Measurements from ENCODE around the gene MLEC. TPM values are rescaled to one million over a fixed set of nuclear protein-coding genes. Genes with fewer than 3 reads are reported as not detected.
A peak's percentile ranks its signal among the peaks of the same experiment; 100 is the strongest.

MLEC gene
- total and polyA plus RNA-seq, 3 donors from 2014 or later, result 93.2 to 130 (median 104) TPM

DNA sequence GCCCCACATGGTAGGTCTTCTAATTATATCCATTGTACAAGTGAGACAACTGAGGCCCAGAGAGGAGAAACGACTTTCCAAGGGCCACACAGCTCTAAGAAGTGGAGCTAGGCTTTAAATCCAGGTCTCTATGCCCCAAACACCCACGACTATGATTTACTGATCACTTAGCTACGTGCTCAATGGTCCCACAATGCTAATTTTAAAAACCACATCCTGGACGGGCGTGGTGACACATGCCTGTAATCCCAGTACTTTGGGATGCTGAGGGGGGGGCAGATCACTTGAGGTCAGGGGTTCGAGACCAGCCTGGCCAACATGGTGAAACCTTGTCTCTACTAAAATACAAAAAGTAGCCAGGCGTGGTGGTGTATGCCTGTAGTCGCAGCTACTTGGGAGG is 8.4 kb upstream of the MLEC start:
- intact Hi-C loops (cut with DNase I; ENCODE audit: low total_unique reads), result no loop called here
- H3K27ac ChIP-seq, result no peak overlapping the region
- WGBS, 2 donors, result 74 to 81% methylated on average over 8 of the region's 8 CpGs

DNA sequence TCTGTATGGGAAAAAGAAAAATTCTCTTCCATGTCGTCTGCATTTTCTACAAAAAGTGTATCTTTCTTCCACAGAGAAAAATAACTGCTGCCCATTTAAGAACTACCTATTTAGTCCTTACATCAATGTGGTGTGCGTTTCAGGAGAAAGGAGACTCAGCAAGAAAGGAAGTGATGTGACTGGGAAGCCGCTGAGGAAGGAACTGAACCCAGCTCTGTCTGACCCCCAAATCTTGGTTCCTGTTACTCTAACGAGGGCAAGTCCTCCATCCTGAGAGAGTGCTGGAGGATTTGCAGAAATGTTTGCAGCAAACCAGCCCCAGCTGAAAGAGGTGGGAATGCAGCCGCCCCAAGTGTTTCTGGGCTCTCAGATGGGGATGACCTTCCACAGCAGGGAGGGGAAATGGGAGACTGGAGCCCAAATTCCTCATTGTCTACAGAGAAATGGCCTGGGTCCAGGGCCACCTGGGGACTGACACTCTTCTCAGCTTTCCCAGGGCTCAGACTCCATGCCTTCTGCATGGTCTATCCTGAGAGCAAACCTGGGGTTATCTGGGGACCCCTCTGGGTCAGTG is 6.7 kb upstream of the MLEC start:
- Histone ChIP-seq H3K4me3 (no peak overlapping the region), H3K4me1 (peaks cover 7% of the 10 kb centered on the region), H3K27ac (no peak overlapping the region), H3K9me3 (no peaks in the 10 kb centered on the region), H3K27me3 (no peaks in the 10 kb centered on the region), H3K36me3 (ENCODE audit: low read depth, missing control alignments) (no peaks in the 10 kb centered on the region)
- TF ChIP-seq POLR2A (IDR thresholded peaks at IDR 0.05), result no peak
- TF ChIP-seq, protein P1, sequence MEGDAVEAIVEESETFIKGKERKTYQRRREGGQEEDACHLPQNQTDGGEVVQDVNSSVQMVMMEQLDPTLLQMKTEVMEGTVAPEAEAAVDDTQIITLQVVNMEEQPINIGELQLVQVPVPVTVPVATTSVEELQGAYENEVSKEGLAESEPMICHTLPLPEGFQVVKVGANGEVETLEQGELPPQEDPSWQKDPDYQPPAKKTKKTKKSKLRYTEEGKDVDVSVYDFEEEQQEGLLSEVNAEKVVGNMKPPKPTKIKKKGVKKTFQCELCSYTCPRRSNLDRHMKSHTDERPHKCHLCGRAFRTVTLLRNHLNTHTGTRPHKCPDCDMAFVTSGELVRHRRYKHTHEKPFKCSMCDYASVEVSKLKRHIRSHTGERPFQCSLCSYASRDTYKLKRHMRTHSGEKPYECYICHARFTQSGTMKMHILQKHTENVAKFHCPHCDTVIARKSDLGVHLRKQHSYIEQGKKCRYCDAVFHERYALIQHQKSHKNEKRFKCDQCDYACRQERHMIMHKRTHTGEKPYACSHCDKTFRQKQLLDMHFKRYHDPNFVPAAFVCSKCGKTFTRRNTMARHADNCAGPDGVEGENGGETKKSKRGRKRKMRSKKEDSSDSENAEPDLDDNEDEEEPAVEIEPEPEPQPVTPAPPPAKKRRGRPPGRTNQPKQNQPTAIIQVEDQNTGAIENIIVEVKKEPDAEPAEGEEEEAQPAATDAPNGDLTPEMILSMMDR (IDR thresholded peaks at IDR 0.05), result no peak
- DNase-seq, result no peak
- intact Hi-C loops (cut with DNase I; ENCODE audit: low total_unique reads), result no loop called here
- 57 to 62% methylated on average over 5 of the region's 5 CpGs for WGBS, 2 donors

More for the DNA sequence above, 8.4 kb upstream of the MLEC start:
- no peaks in the 10 kb centered on the region for H3K36me3 ChIP-seq (ENCODE audit: low read depth, missing control alignments)
- no peak for DNase-seq
- no peaks in the 10 kb centered on the region for H3K27me3 ChIP-seq
- no peak overlapping the region for H3K4me3 ChIP-seq
- TF ChIP-seq POLR2A (IDR thresholded peaks at IDR 0.05), result no peak
- TF ChIP-seq, protein P1 (IDR thresholded peaks at IDR 0.05), result no peak
- H3K9me3 ChIP-seq, result no peaks in the 10 kb centered on the region
- H3K4me1 ChIP-seq, result peaks cover 7% of the 10 kb centered on the region

DNA sequence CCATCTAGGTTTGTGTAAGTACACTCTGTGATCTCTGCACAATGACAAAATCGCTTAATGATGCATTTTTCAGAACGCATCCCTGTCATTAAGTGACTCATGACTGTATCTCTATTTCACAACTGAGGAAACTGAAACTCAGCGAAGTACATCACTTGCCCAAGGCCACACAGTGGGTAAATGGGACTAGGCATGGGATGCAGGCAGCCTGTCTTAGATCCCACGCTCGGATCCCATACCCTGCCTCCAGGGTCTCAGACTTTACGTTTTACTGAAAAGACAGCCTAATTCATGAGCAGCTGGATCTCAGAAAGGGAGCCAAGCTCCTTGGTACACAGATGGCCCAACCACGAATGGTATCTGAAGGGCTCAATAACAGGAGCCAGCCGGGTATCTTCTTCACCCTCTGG is 2.4 kb upstream of the MLEC start:
- WGBS, 2 donors, result 64 to 71% methylated on average over 8 of the region's 8 CpGs
- TF ChIP-seq, protein P1 (IDR thresholded peaks at IDR 0.05), result no peak
- no peak for TF ChIP-seq POLR2A (IDR thresholded peaks at IDR 0.05)
- no peak overlapping the region for H3K27ac ChIP-seq
- H3K4me1 ChIP-seq, result peaks cover 10% of the 10 kb centered on the region
- no peaks in the 10 kb centered on the region for H3K36me3 ChIP-seq (ENCODE audit: low read depth, missing control alignments)
- H3K9me3 ChIP-seq, result no peaks in the 10 kb centered on the region
- H3K27me3 ChIP-seq, result no peaks in the 10 kb centered on the region
- DNase-seq, result no peak
- H3K4me3 ChIP-seq, result no peak overlapping the region
- intact Hi-C loops (cut with DNase I; ENCODE audit: low total_unique reads), result no loop called here

GRCh38 chr12:120685522-120685921 is 1.4 kb upstream of the MLEC start:
- peaks cover 15% of the 10 kb centered on the region for H3K4me1 ChIP-seq
- TF ChIP-seq, protein P1 (IDR thresholded peaks at IDR 0.05), result no peak
- TF ChIP-seq POLR2A (IDR thresholded peaks at IDR 0.05), result no peak
- intact Hi-C loops (cut with DNase I; ENCODE audit: low total_unique reads), result no loop called here

GRCh38 chr12:120686151-120686689 is 729 bp upstream of the MLEC start:
- H3K27me3 ChIP-seq, result no peaks in the 10 kb centered on the region
- H3K9me3 ChIP-seq, result no peaks in the 10 kb centered on the region
- no peak for TF ChIP-seq POLR2A (IDR thresholded peaks at IDR 0.05)
- TF ChIP-seq, protein P1 (IDR thresholded peaks at IDR 0.05), result no peak
- H3K4me3 ChIP-seq, result peak overlapping the region; percentile 67 to 96
- peak overlapping the region; percentile 66 to 90 for H3K27ac ChIP-seq
- peak; percentile 98 for DNase-seq
- intact Hi-C loops (cut with DNase I; ENCODE audit: low total_unique reads), result no loop called here
- 0 to 1% methylated on average over 22 to 42 of the region's 46 CpGs for WGBS, 2 donors
- H3K36me3 ChIP-seq (ENCODE audit: low read depth, missing control alignments), result no peaks in the 10 kb centered on the region
- H3K4me1 ChIP-seq, result peaks cover 22% of the 10 kb centered on the region

More at GRCh38 chr12:120685522-120685921, 1.4 kb upstream of the MLEC start:
- no peaks in the 10 kb centered on the region for H3K9me3 ChIP-seq
- H3K4me3 ChIP-seq, result peak overlapping the region in 1 of 2 donors; percentile 96
- peak overlapping the region in 1 of 2 donors; percentile 90 for H3K27ac ChIP-seq
- no peak for DNase-seq
- 44 to 57% methylated on average over 3 of the region's 3 CpGs for WGBS, 2 donors
- H3K36me3 ChIP-seq (ENCODE audit: low read depth, missing control alignments), result no peaks in the 10 kb centered on the region
- no peaks in the 10 kb centered on the region for H3K27me3 ChIP-seq
